KMS-11 (cell line): Measurements from ENCODE around the gene PTPN1.
A peak's percentile ranks its signal among the peaks of the same experiment; 100 is the strongest.

ENCODE experiments used
- H2AFZ ChIP-seq: fragments of 200-600 bp; sonication (generic); 2 replicates; pipeline ENCODE4 v1.6.1; 2016; ENCODE audit warnings: antibody characterized with exemption, mixed run types, low read depth
- H3K27ac ChIP-seq: fragments of 200-600 bp; sonication (generic); 2 replicates; pipeline ENCODE4 v1.6.1; 2016; ENCODE audit warnings: mild to moderate bottlenecking, mixed run types
- H3K27me3 ChIP-seq: fragments of 200-600 bp; sonication (generic); 2 replicates; pipeline ENCODE4 v1.6.1; 2017; ENCODE audit warnings: mild to moderate bottlenecking, low read depth, mixed run types, moderate library complexity; ENCODE audit not compliant: insufficient read depth
- H3K36me3 ChIP-seq: fragments of 200-600 bp; sonication (generic); 2 replicates; pipeline ENCODE4 v1.6.1; 2017; ENCODE audit warnings: mild to moderate bottlenecking, mixed run types; ENCODE audit not compliant: insufficient read depth
- H3K4me1 ChIP-seq: fragments of 200-600 bp; sonication (generic); 2 replicates; pipeline ENCODE4 v1.6.1; 2016; ENCODE audit warnings: mild to moderate bottlenecking, low read depth, mixed run types; ENCODE audit not compliant: poor library complexity, severe bottlenecking
- H3K4me2 ChIP-seq: fragments of 200-600 bp; sonication (generic); 2 replicates; pipeline ENCODE4 v1.7.0; 2016; ENCODE audit warnings: mild to moderate bottlenecking, mixed run types
- H3K4me3 ChIP-seq: fragments of 200-600 bp; sonication (generic); IDR thresholded peaks from 2 replicates; pipeline ENCODE4 v1.6.1; 2017; ENCODE audit warnings: low read depth, low read length, mixed read lengths; ENCODE audit not compliant: insufficient read depth
- H3K79me2 ChIP-seq: fragments of 200-600 bp; sonication (generic); 2 replicates; pipeline ENCODE4 v1.6.1; 2016; ENCODE audit warnings: low read depth, mixed run types; ENCODE audit not compliant: insufficient read depth
- H3K9ac ChIP-seq: fragments of 200-600 bp; sonication (generic); 2 replicates; pipeline ENCODE4 v1.6.1; 2016; ENCODE audit warnings: mild to moderate bottlenecking, mixed run types
- H4K20me1 ChIP-seq: fragments of 200-600 bp; sonication (generic); 2 replicates; pipeline ENCODE4 v1.6.1; 2016; ENCODE audit warnings: mild to moderate bottlenecking, mixed run types; ENCODE audit not compliant: insufficient read depth
- TF ChIP-seq, protein P1 (sequence below): fragments of 200-600 bp; sonication (generic); conservative IDR thresholded peaks from 2 replicates; pipeline ENCODE4 v1.6.1; 2017; ENCODE audit warnings: low read depth, mild to moderate bottlenecking, antibody characterized with exemption, low read length, moderate library complexity, mixed read lengths

Gene PTPN1

DNA sequence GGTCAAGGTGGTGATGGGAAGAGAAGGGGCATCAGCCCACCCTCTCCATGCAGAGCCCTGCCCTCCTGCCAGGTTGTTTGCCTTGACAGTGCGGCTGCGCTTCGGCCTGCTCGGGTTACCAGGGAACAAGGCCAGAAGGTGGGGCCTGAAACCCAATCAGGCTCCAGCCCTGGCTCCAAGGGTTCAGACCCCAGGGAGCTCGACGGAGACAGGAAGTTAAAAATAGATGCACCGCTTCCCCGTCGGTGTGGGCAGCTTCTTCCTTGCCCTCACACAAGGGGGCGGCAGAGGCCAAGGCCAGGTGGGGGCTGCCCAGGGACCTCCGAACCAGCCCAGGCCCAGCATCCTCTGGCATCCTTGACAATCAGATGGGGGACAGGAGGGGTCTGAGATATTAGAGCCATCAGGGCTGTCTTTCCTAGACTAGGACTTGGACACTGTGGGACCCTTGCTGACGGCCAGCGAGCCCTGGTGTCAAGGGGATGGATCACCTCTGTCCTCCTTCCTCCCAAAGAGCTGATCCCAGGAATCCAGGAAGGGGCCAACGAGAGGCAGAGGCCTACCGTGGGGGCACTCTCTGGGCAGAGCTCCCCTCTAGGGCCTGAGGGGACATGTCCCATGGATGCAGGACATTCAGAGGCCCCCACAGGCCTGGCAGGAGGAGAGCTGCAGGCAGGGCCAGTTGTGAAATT lies 115.9 kb downstream of the PTPN1 start:
- no peak overlapping the region for H3K9ac ChIP-seq
- H2AFZ ChIP-seq = no peak overlapping the region
- H3K4me3 ChIP-seq = no peak overlapping the region
- no peaks in the 10 kb centered on the region for H4K20me1 ChIP-seq
- H3K27me3 ChIP-seq = peaks cover 3% of the 10 kb centered on the region; the same call in 1 of the 2 replicates
- no peaks in the 10 kb centered on the region for H3K4me1 ChIP-seq
- H3K79me2 ChIP-seq = no peaks in the 10 kb centered on the region
- H3K27ac ChIP-seq = no peak overlapping the region
- TF ChIP-seq, protein P1, sequence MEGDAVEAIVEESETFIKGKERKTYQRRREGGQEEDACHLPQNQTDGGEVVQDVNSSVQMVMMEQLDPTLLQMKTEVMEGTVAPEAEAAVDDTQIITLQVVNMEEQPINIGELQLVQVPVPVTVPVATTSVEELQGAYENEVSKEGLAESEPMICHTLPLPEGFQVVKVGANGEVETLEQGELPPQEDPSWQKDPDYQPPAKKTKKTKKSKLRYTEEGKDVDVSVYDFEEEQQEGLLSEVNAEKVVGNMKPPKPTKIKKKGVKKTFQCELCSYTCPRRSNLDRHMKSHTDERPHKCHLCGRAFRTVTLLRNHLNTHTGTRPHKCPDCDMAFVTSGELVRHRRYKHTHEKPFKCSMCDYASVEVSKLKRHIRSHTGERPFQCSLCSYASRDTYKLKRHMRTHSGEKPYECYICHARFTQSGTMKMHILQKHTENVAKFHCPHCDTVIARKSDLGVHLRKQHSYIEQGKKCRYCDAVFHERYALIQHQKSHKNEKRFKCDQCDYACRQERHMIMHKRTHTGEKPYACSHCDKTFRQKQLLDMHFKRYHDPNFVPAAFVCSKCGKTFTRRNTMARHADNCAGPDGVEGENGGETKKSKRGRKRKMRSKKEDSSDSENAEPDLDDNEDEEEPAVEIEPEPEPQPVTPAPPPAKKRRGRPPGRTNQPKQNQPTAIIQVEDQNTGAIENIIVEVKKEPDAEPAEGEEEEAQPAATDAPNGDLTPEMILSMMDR = peak; percentile 35; the same call in 1 of the 2 replicates
- H3K4me2 ChIP-seq = no peak overlapping the region
- no peaks in the 10 kb centered on the region for H3K36me3 ChIP-seq

DNA sequence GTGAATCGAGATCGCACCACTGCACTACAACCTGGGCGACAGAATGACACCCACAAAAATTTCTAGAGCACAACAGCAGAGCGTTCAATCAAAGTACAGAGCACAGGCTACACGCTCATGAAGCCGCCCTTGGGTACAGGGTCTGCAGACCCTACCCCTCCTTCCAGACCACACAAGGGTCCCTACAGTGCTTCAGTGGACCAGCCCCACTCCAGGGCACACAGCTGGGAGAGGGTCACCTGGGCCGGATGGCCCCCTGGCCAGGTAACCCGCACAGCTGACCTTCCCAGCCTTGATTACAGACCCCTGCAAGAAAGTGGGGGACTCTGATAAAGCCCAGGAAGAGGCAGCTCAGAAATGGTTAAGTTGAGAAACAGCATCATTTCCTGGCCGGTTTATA lies 117.6 kb downstream of the PTPN1 start:
- H3K36me3 ChIP-seq = no peaks in the 10 kb centered on the region
- no peak overlapping the region for H2AFZ ChIP-seq
- H3K27me3 ChIP-seq = peaks cover 17% of the 10 kb centered on the region
- no peaks in the 10 kb centered on the region for H3K79me2 ChIP-seq
- TF ChIP-seq, protein P1 = no peak
- H3K4me1 ChIP-seq = no peaks in the 10 kb centered on the region
- H3K9ac ChIP-seq = no peak overlapping the region
- H3K4me3 ChIP-seq = no peak overlapping the region
- H3K27ac ChIP-seq = no peak overlapping the region
- H3K4me2 ChIP-seq = no peak overlapping the region
- no peaks in the 10 kb centered on the region for H4K20me1 ChIP-seq

DNA sequence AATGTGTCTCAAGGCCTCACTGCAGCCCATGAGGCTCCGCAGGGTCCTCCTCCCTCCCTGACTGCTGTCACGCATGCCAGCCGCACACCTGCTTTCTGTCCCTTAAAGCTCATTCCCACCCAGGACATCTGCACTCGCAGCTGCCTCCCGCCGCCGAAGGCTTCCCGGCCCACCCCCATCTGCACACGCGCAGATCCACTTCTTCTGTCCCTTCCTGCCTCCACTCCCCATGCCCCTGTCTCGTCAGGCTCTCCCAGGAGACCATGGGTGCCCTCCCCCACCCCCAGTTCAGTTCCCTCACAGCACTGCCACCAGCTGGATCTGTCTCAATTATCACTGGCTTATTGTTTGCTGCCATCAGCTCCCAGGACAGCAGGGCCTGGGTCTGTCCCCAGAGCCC lies 118.1 kb downstream of the PTPN1 start:
- TF ChIP-seq, protein P1 = no peak
- no peaks in the 10 kb centered on the region for H4K20me1 ChIP-seq
- peaks cover 20% of the 10 kb centered on the region for H3K27me3 ChIP-seq
- H2AFZ ChIP-seq = no peak overlapping the region
- no peaks in the 10 kb centered on the region for H3K79me2 ChIP-seq
- no peaks in the 10 kb centered on the region for H3K4me1 ChIP-seq
- H3K27ac ChIP-seq = no peak overlapping the region
- H3K4me3 ChIP-seq = no peak overlapping the region
- no peak overlapping the region for H3K9ac ChIP-seq
- no peak overlapping the region for H3K4me2 ChIP-seq
- no peaks in the 10 kb centered on the region for H3K36me3 ChIP-seq

DNA sequence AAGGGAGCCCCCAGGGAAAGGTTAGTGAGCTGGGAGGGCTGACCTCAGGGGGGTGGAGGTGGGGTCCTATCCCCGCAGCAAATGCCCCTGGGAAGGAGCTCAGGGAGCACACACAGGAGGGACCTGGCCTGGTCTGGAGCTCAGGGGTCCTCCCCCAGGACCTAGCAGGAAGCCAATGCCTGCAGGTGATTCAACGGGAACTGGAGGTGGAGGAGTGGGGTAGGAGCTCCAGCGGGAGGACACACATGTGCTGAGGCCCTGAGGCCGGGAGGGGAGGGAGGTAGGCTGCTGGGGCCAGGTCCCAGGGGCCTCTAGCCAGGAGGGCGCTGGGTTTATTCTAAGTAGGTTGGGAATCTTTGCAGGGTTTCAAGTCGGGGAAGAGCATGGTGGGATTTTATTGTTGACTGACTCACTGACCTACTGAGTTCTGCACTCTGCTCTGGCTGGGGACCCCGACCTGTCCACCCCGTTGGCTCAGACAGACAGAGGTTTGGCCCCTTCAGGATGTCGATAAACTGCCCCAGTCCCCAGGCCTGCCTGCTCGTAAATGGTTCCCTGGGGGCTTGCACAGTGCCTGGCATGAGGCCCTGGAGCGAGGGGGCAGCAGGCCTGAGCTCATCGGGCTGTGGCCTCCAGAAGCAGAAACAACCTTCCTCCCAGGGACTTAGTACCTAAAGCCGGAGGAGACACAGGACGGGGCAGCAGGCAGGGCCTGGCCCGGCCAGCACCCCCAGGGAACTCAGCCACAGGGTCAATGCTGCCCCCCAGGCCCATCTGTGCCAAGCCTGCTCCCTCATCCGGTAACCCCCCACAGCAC lies 118.9 kb downstream of the PTPN1 start:
- Histone ChIP-seq H4K20me1 (no peaks in the 10 kb centered on the region), H3K4me3 (no peak overlapping the region), H3K27me3 (peaks cover 25% of the 10 kb centered on the region), H3K36me3 (no peaks in the 10 kb centered on the region), H2AFZ (no peak overlapping the region), H3K9ac (no peak overlapping the region), H3K79me2 (no peaks in the 10 kb centered on the region), H3K4me1 (no peaks in the 10 kb centered on the region), H3K4me2 (no peak overlapping the region), H3K27ac (no peak overlapping the region)
- TF ChIP-seq, protein P1 = no peak
